Central memory CD4-positive, alpha-beta T cell (primary cell): ENCODE results near the gene HNF4A.

Experiments used
- DNase-seq: peaks from one replicate; pipeline ENCODE4 v3.0.0; 2022

Gene HNF4A

GRCh38 chr20:44392776-44393607, 37.5 kb downstream of the HNF4A start:
- no peak for DNase-seq

- DNase-seq: no peak
Measured at GRCh38 chr20:44393608-44394451, 38.3 kb downstream of the HNF4A start.

- no peak for DNase-seq
Measured at GRCh38 chr20:44394452-44394701, 38.9 kb downstream of the HNF4A start.

- no peak for DNase-seq
Measured at GRCh38 chr20:44394702-44395460, 39.4 kb downstream of the HNF4A start.

- no peak for DNase-seq
Measured at GRCh38 chr20:44395461-44396340, 40.2 kb downstream of the HNF4A start.

- DNase-seq: no peak
Measured at GRCh38 chr20:44396369-44397130, 41.1 kb downstream of the HNF4A start.

- no peak for DNase-seq
Measured at GRCh38 chr20:44398335-44398734, 42.8 kb downstream of the HNF4A start.

- no peak for DNase-seq
Measured at GRCh38 chr20:44399446-44399845, 43.9 kb downstream of the HNF4A start.

GRCh38 chr20:44400671-44400969, 45.1 kb downstream of the HNF4A start:
- no peak for DNase-seq

GRCh38 chr20:44400970-44401769, 45.7 kb downstream of the HNF4A start:
- no peak for DNase-seq

GRCh38 chr20:44401770-44402390, 46.4 kb downstream of the HNF4A start:
- DNase-seq: no peak

GRCh38 chr20:44402391-44403193, 47.1 kb downstream of the HNF4A start:
- no peak for DNase-seq

GRCh38 chr20:44403194-44404112, 48.0 kb downstream of the HNF4A start:
- DNase-seq: no peak

GRCh38 chr20:44404204-44405181, 49.0 kb downstream of the HNF4A start:
- DNase-seq: no peak

GRCh38 chr20:44405257-44405656, 49.8 kb downstream of the HNF4A start:
- no peak for DNase-seq

GRCh38 chr20:44405785-44406571, 50.5 kb downstream of the HNF4A start:
- no peak for DNase-seq
